ENCODE data around the gene KCNQ1.

The KCNQ1 gene

DNA sequence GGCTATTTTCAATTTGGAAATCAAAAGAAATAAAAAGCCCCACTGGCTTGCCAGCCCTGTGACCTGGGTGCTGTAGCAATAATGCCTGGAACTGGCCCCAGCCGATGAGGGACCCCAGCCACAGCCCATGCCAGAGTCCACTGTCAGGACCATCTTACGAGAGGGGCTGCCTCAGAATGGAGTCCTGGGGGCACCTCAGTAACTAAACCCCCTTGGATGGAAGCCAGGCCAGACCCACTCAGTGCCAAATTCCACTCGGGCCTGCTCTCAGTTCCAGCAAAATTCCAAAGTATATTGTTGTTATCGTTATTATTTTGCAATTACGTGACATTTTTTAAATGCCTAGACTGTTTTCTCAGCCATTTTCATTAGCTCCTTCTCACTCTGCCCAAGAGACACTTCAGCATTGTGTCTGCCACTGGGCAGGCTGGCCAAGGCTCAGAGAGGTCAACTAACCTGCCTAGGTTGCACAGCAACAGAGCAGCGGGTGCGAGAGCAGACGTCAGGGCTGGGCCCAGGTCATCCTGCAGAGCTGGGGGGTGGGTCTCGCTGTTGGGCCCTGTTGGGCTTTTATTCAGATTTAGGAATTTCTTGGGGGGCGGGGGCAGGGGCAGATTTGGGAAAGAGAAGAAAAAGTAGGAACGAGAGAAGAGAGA is 421.2 kb downstream of the KCNQ1 start:
- no peak for TF ChIP-seq CTCF (IDR thresholded peaks at IDR 0.05; ENCODE audit: borderline replicate concordance, extremely low read depth, low read length, poor library complexity, severe bottlenecking)
- TF ChIP-seq EZH2 (IDR thresholded peaks at IDR 0.05; ENCODE audit: borderline replicate concordance, low read depth, low read length, severe bottlenecking) = no peak
- Histone ChIP-seq H3K9me3 (ENCODE audit: insufficient read depth, low read length, severe bottlenecking) (no peaks in the 10 kb centered on the region), H2AFZ (ENCODE audit: low read depth, low read length) (no peak overlapping the region), H3K4me2 (ENCODE audit: insufficient read depth, low read length) (no peak overlapping the region), H4K20me1 (ENCODE audit: insufficient read depth, low read length) (no peaks in the 10 kb centered on the region), H3K4me1 (ENCODE audit: insufficient read depth, low read length) (no peaks in the 10 kb centered on the region), H3K27me3 (ENCODE audit: insufficient read depth, low read length, poor library complexity) (no peaks in the 10 kb centered on the region), H3K9ac (ENCODE audit: low read depth, low read length) (no peak overlapping the region), H3K4me3 (ENCODE audit: low read depth in 1 of 2, low read length in 2 of 2) (no peak overlapping the region), H3K79me2 (ENCODE audit: insufficient read depth, low read length) (no peaks in the 10 kb centered on the region), H3K36me3 (ENCODE audit: insufficient read depth, low read length) (no peaks in the 10 kb centered on the region), H3K27ac (ENCODE audit: low read length) (no peak overlapping the region)
- DNase-seq = no peak
- ATAC-seq (ENCODE audit: insufficient read depth, low read depth) = no peak

- H3K4me1 ChIP-seq (ENCODE audit: insufficient read depth, low read length) = no peaks in the 10 kb centered on the region
- H3K27me3 ChIP-seq (ENCODE audit: insufficient read depth, low read length, poor library complexity) = no peaks in the 10 kb centered on the region
- no peak overlapping the region for H2AFZ ChIP-seq (ENCODE audit: low read depth, low read length)
Observed at GRCh38 chr11:2867142-2867541, 422.3 kb downstream of the KCNQ1 start.

GRCh38 chr11:2867722-2868505 is 423.1 kb downstream of the KCNQ1 start:
- Histone ChIP-seq H4K20me1 (ENCODE audit: insufficient read depth, low read length) (no peaks in the 10 kb centered on the region), H3K9me3 (ENCODE audit: insufficient read depth, low read length, severe bottlenecking) (no peaks in the 10 kb centered on the region), H3K4me3 (ENCODE audit: low read depth in 1 of 2, low read length in 2 of 2) (no peak overlapping the region), H3K4me1 (ENCODE audit: insufficient read depth, low read length) (no peaks in the 10 kb centered on the region), H3K36me3 (ENCODE audit: insufficient read depth, low read length) (no peaks in the 10 kb centered on the region), H2AFZ (ENCODE audit: low read depth, low read length) (no peak overlapping the region), H3K79me2 (ENCODE audit: insufficient read depth, low read length) (no peaks in the 10 kb centered on the region), H3K9ac (ENCODE audit: low read depth, low read length) (no peak overlapping the region), H3K27ac (ENCODE audit: low read length) (no peak overlapping the region), H3K4me2 (ENCODE audit: insufficient read depth, low read length) (no peak overlapping the region), H3K27me3 (ENCODE audit: insufficient read depth, low read length, poor library complexity) (no peaks in the 10 kb centered on the region)
- no peak for ATAC-seq (ENCODE audit: insufficient read depth, low read depth)
- no peak for DNase-seq
- TF ChIP-seq EZH2 (IDR thresholded peaks at IDR 0.05; ENCODE audit: borderline replicate concordance, low read depth, low read length, severe bottlenecking) (no peak), CTCF (IDR thresholded peaks at IDR 0.05; ENCODE audit: borderline replicate concordance, extremely low read depth, low read length, poor library complexity, severe bottlenecking) (no peak)

More at GRCh38 chr11:2867142-2867541, 422.3 kb downstream of the KCNQ1 start:
- H3K4me2 ChIP-seq (ENCODE audit: insufficient read depth, low read length) = no peak overlapping the region
- H3K9ac ChIP-seq (ENCODE audit: low read depth, low read length) = no peak overlapping the region
- H4K20me1 ChIP-seq (ENCODE audit: insufficient read depth, low read length) = no peaks in the 10 kb centered on the region
- no peak for TF ChIP-seq CTCF (IDR thresholded peaks at IDR 0.05; ENCODE audit: borderline replicate concordance, extremely low read depth, low read length, poor library complexity, severe bottlenecking)
- TF ChIP-seq EZH2 (IDR thresholded peaks at IDR 0.05; ENCODE audit: borderline replicate concordance, low read depth, low read length, severe bottlenecking) = no peak
- H3K36me3 ChIP-seq (ENCODE audit: insufficient read depth, low read length) = no peaks in the 10 kb centered on the region
- H3K4me3 ChIP-seq (ENCODE audit: low read depth in 1 of 2, low read length in 2 of 2) = no peak overlapping the region
- ATAC-seq (ENCODE audit: insufficient read depth, low read depth) (no peak), DNase-seq (no peak)
- no peak overlapping the region for H3K27ac ChIP-seq (ENCODE audit: low read length)
- H3K9me3 ChIP-seq (ENCODE audit: insufficient read depth, low read length, severe bottlenecking) = no peaks in the 10 kb centered on the region
- H3K79me2 ChIP-seq (ENCODE audit: insufficient read depth, low read length) = no peaks in the 10 kb centered on the region
